K562 (cell line): ENCODE data around the gene RIC3. TPM values are rescaled to one million over a fixed set of nuclear protein-coding genes. Genes with fewer than 3 reads are reported as not detected.

Experiments used
- ATAC-seq: fragments of 200-7000 bp; cut with Tn5 transposase; 3 replicates; pipeline ENCODE4 v1.9.1; 2020; ENCODE audit warnings: moderate library complexity
- BruUV-seq: library from RNA; stranded (reverse); fragments of 400-500 nt; replicated peaks from 2 replicates; lab custom pipeline; 2021; lab: Mats Ljungman, UMichigan
- CTCF ChIA-PET: fragments of 300-600 bp; formaldehyde crosslinking; extraction: SDS; loops from one replicate; lab custom pipeline; 2021; ENCODE audit warnings: low intra/inter-chr PET ratio; lab: Yijun Ruan, JAX
- POLR2A ChIA-PET: fragments of 300-600, 350-650 bp; sonication (Branson Sonifier 250); formaldehyde crosslinking; extraction: SDS; loops from one replicate; lab custom pipeline; 2021; ENCODE audit warnings: antibody characterized with exemption, inconsistent platforms; lab: Yijun Ruan, JAX
- DNase-seq, 4 experiments: peaks; one replicate each; pipeline versions ENCODE4 v3.0.0 to v3.0.0-alpha.2; 2011 to 2018; ENCODE audit warnings: low spot score in 3 of 4, mixed read lengths in 3 of 4; ENCODE audit errors: extremely low read depth in 1 of 4
- FAIRE-seq: peaks from 2 replicates; lab custom pipeline; 2011; peaks lifted over from hg19 to GRCh38; lab: Jason Lieb, UNC
- H2AFZ ChIP-seq: 2 replicates; pipeline ENCODE4 v1.6.0; 2011; ENCODE audit warnings: low read depth, low read length, control low read depth, inconsistent platforms
- H3K27ac ChIP-seq: fragments of 200-600 bp; 3 replicates; pipeline ENCODE4 v1.8.0; 2011; ENCODE audit warnings: low read depth, mild to moderate bottlenecking, control low read depth, inconsistent platforms, low read length, moderate library complexity, mixed read lengths; ENCODE audit errors: extremely low read depth
- H3K27me3 ChIP-seq, 2 experiments: fragments of 300-600 bp in 1 of 2; 2 replicates in 1 of 2; 3 replicates in 1 of 2; pipeline versions ENCODE4 v1.6.0 to v1.8.0; 2011; ENCODE audit warnings: inconsistent platforms in 2 of 2, low read length in 2 of 2, mild to moderate bottlenecking in 1 of 2, mixed read lengths in 1 of 2, moderate library complexity in 1 of 2; ENCODE audit not compliant: control insufficient read depth in 2 of 2, insufficient read depth in 2 of 2
- H3K36me3 ChIP-seq: fragments of 300-600 bp; 3 replicates; pipeline ENCODE4 v1.8.0; 2011; ENCODE audit warnings: mild to moderate bottlenecking, low read length, inconsistent platforms; ENCODE audit not compliant: control insufficient read depth, insufficient read depth
- H3K4me1 ChIP-seq, 2 experiments: fragments of 200-600 bp in 1 of 2; replicated peaks in 1 of 2; 2 replicates in 1 of 2; 3 replicates in 1 of 2; pipeline versions ENCODE4 v1.5.1 to v1.8.0; 2011; ENCODE audit warnings: inconsistent platforms in 2 of 2, low read length in 2 of 2, mild to moderate bottlenecking in 1 of 2, mixed read lengths in 1 of 2, moderate library complexity in 1 of 2; ENCODE audit not compliant: control insufficient read depth in 2 of 2, insufficient read depth in 2 of 2
- H3K4me2 ChIP-seq: 2 replicates; pipeline ENCODE4 v1.6.1; 2011; ENCODE audit warnings: low read length, control low read depth, inconsistent platforms, mixed read lengths; ENCODE audit not compliant: insufficient read depth
- H3K4me3 ChIP-seq: fragments of 200-600 bp; sonication (generic), shearing (Covaris generic); 2 replicates; pipeline ENCODE4 v1.5.1; 2016; ENCODE audit warnings: control low read depth, inconsistent platforms
- H3K79me2 ChIP-seq: fragments of 200-600 bp; 3 replicates; pipeline ENCODE4 v1.8.0; 2011; ENCODE audit warnings: low read length, inconsistent platforms; ENCODE audit not compliant: control insufficient read depth, insufficient read depth
- H3K9ac ChIP-seq, 2 experiments: 2 replicates each; pipeline versions ENCODE4 v1.6.0 to v1.6.1; 2011; ENCODE audit warnings: low read depth in 2 of 2, low read length in 2 of 2, control low read depth in 1 of 2, inconsistent platforms in 1 of 2, mild to moderate bottlenecking in 1 of 2, mixed read lengths in 1 of 2; ENCODE audit not compliant: insufficient read depth in 1 of 2
- H3K9me1 ChIP-seq: one replicate; pipeline ENCODE4 v1.6.0; 2011; ENCODE audit warnings: inconsistent platforms, mild to moderate bottlenecking, low read length, moderate library complexity; ENCODE audit not compliant: control insufficient read depth, insufficient read depth
- H3K9me3 ChIP-seq: replicated peaks from 2 replicates; pipeline ENCODE4 v1.5.1; 2011; ENCODE audit warnings: low read depth, low read length, inconsistent platforms; ENCODE audit not compliant: control insufficient read depth, insufficient read depth
- H4K20me1 ChIP-seq: replicated peaks from 2 replicates; pipeline ENCODE4 v1.6.1; 2011; ENCODE audit warnings: low read length, inconsistent platforms, mixed read lengths; ENCODE audit not compliant: control insufficient read depth, insufficient read depth
- ETV1 ChIP-seq: fragments of 450-650 bp; conservative IDR thresholded peaks from 2 replicates; pipeline ENCODE4 v1.6.1; 2016; ENCODE audit warnings: missing genetic modification characterization, control low read depth, low read depth, missing compliant biosample characterization
- IRF2 ChIP-seq: sonication (generic); formaldehyde crosslinking; IDR thresholded peaks from 2 replicates; pipeline ENCODE4 v1.8.1; 2022; ENCODE audit warnings: mild to moderate bottlenecking, missing genetic modification reagents
- NR2C1 ChIP-seq, 2 experiments: fragments of 450-650 bp; IDR thresholded peaks; 2 replicates each; pipeline ENCODE4 v1.6.1; 2017; ENCODE audit warnings: mild to moderate bottlenecking in 2 of 2, antibody characterized with exemption in 1 of 2, inconsistent platforms in 1 of 2, missing compliant biosample characterization in 1 of 2, missing genetic modification characterization in 1 of 2
- NR3C1 ChIP-seq: sonication (generic); formaldehyde crosslinking; IDR thresholded peaks from 2 replicates; pipeline ENCODE4 v1.8.1; 2022; ENCODE audit warnings: missing genetic modification reagents
- RBM25 ChIP-seq: fragments of 200-400 bp; formaldehyde crosslinking; IDR thresholded peaks from 2 replicates; pipeline ENCODE4 v1.6.1; 2018; ENCODE audit warnings: low read length, low read depth, moderate library complexity; ENCODE audit not compliant: severe bottlenecking
- TCF7 ChIP-seq: sonication (generic); IDR thresholded peaks from 2 replicates; pipeline ENCODE4 v1.6.1; 2016; ENCODE audit warnings: antibody characterized with exemption, borderline replicate concordance
- ZNF644 ChIP-seq: fragments of 200-800 bp; sonication (Bioruptor generic); IDR thresholded peaks from 2 replicates; pipeline ENCODE4 v1.6.1; 2016; ENCODE audit warnings: low read depth, missing genetic modification characterization, missing compliant biosample characterization
- ZNF717 ChIP-seq: fragments of 250-450 bp; sonication (Bioruptor Pico); IDR thresholded peaks from 2 replicates; pipeline ENCODE4 v1.5.0; 2021
- WGBS: fragments of 100-300 bp; shearing (Covaris generic); methylation state at CpG from one replicate; pipeline ENCODE4 v1.1.6; 2016; ENCODE audit warnings: low coverage, mixed read lengths; ENCODE audit not compliant: insufficient coverage; ENCODE audit errors: missing lambda C conversion rate; 5-methylcytosine and 5-hydroxymethylcytosine counted together
- in situ Hi-C: fragments of 300-500 bp; cut with MboI; formaldehyde crosslinking; loops from 4 replicates; pipeline ENCODE4 v1.15.0; 2018; ENCODE audit warnings: inconsistent platforms, mixed read lengths
- intact Hi-C: fragments of 100-400 bp; cut with micrococcal nuclease; formaldehyde crosslinking; loops from 2 replicates; pipeline ENCODE4 v1.14.2; 2022
- polyA plus RNA-seq, 8 experiments: library from polyadenylated mRNA; depleted of rRNA in 4 of 8; stranded (reverse) in 5 of 8; unstranded in 3 of 8; fragments of >200 nt; fragmentation: Nextera tagmentation in 2 of 8; fragmentation: Illumina TruSeq in 1 of 8; extraction: Ambion mirVana in 2 of 8; extraction: Trizol in 1 of 8; gene quantifications; 2 replicates each; pipeline versions ENCODE4 v1.2.1 to v1.2.3, GENCODE V29; 2011 to 2014; ENCODE audit warnings: inconsistent platforms in 1 of 8, missing spikeins in 1 of 8
- total RNA-seq, 7 experiments: library from RNA; depleted of rRNA in 6 of 7; stranded (reverse); fragments of >200 nt in 6 of 7; fragmentation: Illumina TruSeq in 2 of 7; extraction: Trizol in 2 of 7; gene quantifications; 2 replicates each; pipeline versions ENCODE4 v1.2.1 to v1.2.3, GENCODE V29; 2011 to 2021; ENCODE audit warnings: low replicate concordance in 1 of 7
- TF ChIP-seq, protein P1 (sequence below): fragments of 450-650 bp; formaldehyde crosslinking; IDR thresholded peaks from 2 replicates; pipeline ENCODE4 v1.4.0; 2020; ENCODE audit warnings: mild to moderate bottlenecking, moderate library complexity

Gene RIC3
- total and polyA plus RNA-seq, 9 of the 15 experiments (the other 6 are each of a cell fraction or from before 2014, with no cell fraction given) = 0.03 to 0.16 (median 0.05) TPM; not detected in 4

DNA sequence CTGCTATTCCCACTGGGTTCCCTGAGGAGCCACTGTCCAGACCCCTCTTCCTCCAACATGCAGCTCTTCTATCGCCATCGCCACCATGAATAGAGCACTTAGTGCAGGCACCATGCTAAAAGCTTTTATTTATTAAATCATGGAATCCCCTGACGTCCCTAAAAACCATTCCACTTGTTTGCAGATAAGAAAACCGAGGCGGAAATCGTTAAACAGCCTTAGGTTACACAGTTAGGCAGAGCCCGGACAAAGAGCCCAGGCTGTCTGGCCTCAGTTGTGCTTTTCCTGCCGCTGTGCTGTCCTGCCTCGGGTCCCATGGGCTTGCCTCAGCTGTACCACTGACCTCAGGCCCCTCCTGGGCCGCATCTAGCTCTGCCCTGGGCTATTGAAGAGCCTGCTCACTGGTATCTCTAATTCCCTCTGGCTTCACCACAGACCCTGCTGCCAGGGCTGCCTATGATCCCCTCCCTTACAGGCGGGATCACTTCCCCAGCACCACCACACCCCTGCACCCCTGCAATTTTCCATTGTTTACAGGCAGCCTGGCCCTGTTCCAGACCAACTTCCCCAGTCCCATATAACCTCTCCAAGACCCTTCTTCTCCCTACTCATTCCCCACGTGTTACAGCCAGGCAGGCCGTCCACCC is 100.8 kb downstream of the RIC3 start (continued):
- TF ChIP-seq NR2C1 (IDR thresholded peaks at IDR 0.05) = no peak
- no peak for TF ChIP-seq NR2C1 (tag; IDR thresholded peaks at IDR 0.05)
- TF ChIP-seq TCF7 = no peak
- no peak for TF ChIP-seq ETV1 (tag)
- TF ChIP-seq, protein P1, sequence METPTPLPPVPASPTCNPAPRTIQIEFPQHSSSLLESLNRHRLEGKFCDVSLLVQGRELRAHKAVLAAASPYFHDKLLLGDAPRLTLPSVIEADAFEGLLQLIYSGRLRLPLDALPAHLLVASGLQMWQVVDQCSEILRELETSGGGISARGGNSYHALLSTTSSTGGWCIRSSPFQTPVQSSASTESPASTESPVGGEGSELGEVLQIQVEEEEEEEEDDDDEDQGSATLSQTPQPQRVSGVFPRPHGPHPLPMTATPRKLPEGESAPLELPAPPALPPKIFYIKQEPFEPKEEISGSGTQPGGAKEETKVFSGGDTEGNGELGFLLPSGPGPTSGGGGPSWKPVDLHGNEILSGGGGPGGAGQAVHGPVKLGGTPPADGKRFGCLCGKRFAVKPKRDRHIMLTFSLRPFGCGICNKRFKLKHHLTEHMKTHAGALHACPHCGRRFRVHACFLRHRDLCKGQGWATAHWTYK = no peak
- no peak for TF ChIP-seq ZNF717 (CRISPR knock-in tag)
- TF ChIP-seq IRF2 (CRISPR knock-in tag) = no peak
- no peak for TF ChIP-seq NR3C1 (CRISPR knock-in tag)

DNA sequence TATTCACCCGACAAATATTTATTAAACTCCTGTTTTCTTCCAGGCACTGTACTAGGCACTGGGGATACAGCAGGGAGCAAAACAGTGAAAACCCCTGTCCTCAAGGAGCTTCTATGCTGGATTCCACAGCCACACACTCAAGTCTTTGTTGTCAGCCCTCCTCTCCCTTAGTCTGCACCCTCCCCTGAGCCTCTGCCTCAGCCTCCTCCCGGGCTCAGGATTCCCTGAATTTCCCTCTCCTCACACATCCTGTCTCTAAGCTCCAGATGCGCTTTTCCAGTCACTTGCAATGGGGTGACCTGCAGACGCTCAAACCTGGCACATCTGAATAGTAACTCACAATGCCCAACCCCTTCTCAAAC is 101.3 kb downstream of the RIC3 start:
- BruUV-seq = no TSS peak
- CTCF ChIA-PET = no interaction called here
- 10% methylated on average over 4 of the region's 4 CpGs for WGBS
- POLR2A ChIA-PET = interaction anchor here (0.7 kb wide), 1 partner anchor 9 kb away, joined by 3 read pairs; no protein-coding TSS in a partner anchor
- TF ChIP-seq ZNF644 = no peak
- peak; percentile 57 for TF ChIP-seq RBM25
- ATAC-seq (no peak), DNase-seq (no peak), FAIRE-seq (no peak)
- H3K27me3 ChIP-seq = peaks cover 16 to 71% of the 10 kb centered on the region in 2 experiments
- H3K27ac ChIP-seq = no peak overlapping the region
- H3K9me3 ChIP-seq = no peaks in the 10 kb centered on the region
- H3K4me3 ChIP-seq = no peak overlapping the region
- intact Hi-C loops (no loop called here), in situ Hi-C loops (no loop called here)
- peaks cover 8 to 9% of the 10 kb centered on the region in 2 experiments; a peak in 2 of 5 replicates for H3K4me1 ChIP-seq
- H3K4me2 ChIP-seq = no peak overlapping the region
- peaks cover 8% of the 10 kb centered on the region for H4K20me1 ChIP-seq
- H3K36me3 ChIP-seq = no peaks in the 10 kb centered on the region
- H2AFZ ChIP-seq = no peak overlapping the region
- H3K79me2 ChIP-seq = no peaks in the 10 kb centered on the region
- no peaks in the 10 kb centered on the region for H3K9me1 ChIP-seq
- no peak overlapping the region for H3K9ac ChIP-seq
